ENCODE data around the gene BMP8A.
"Not testable (repeated sequence)": the region's sequence is repeated elsewhere in the genome, so short reads cannot be mapped to it uniquely, and the experiment has no call there.

The BMP8A gene

DNA sequence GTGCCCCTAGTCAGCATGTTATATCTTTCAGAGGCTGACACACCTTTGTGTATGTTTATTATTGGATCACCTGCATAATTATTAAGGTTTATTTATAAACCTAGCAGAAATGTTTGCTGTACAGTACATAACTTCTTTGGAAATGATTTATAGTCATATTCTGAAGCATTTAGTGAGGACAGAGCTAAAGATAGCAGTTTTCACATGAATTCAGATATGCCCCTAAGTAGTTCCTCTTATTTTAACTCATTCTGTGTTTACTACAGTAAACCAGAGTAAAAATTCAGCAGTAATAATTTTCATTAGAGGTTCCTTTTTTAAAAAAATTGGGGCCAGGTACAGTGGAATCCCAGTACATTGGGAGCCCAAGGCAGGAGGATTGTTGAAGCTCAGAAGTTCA lies 21.4 kb upstream of the BMP8A start:
- peak overlapping the region; percentile 54 for H3K27ac Mint-ChIP-seq
- H3K4me1 Mint-ChIP-seq = no peaks in the 10 kb centered on the region
- peaks cover 100% of the 10 kb centered on the region for H3K36me3 Mint-ChIP-seq
- H3K9me3 Mint-ChIP-seq = no peaks in the 10 kb centered on the region
- DNase-seq (ENCODE audit: low spot score in 2 of 2) (no peak), ATAC-seq (no peak)
- H3K4me3 Mint-ChIP-seq = no peak overlapping the region

DNA sequence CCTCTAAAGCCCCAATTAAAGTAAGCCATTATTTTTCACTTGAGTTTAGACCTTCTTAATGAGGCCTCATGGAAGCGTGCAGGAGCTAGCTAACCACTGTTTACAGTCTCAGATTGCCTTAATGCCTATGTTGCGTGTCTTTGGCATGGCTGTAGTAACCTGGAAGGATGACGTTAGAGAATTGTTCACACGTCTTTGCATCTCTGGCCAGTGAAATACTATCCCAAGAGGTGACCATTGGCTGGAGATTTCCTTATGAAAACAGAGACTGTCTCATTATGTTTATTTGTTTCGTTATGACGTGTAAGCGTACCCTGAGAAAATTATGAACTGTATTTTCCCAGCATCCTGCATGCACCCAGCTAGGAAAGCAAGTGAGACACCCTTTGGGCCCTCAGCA lies 18.6 kb upstream of the BMP8A start:
- peaks cover 100% of the 10 kb centered on the region for H3K36me3 Mint-ChIP-seq
- no peaks in the 10 kb centered on the region for H3K4me1 Mint-ChIP-seq
- ATAC-seq = no peak
- H3K27ac Mint-ChIP-seq = no peak overlapping the region
- no peaks in the 10 kb centered on the region for H3K9me3 Mint-ChIP-seq
- DNase-seq (ENCODE audit: low spot score in 2 of 2) = no peak
- no peak overlapping the region for H3K4me3 Mint-ChIP-seq

DNA sequence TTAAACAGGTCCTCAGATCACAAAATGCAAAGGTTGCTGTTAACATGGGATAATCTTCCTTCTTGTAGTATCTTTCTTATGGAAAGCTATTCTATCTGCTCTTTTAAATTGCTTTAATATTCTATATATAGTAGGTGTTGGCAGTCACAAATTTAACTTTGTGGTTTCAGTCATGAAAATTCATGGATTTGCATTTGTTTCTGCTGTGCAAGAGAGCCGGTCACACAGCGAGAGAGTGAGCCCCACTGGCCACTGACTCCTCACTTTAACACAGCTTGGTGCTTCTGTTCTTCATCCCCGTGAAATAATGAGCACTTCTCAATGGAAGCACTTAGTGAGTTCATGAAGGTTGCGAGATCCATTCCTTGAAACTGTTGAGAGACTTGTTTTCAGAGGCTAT lies 18.1 kb upstream of the BMP8A start:
- no peak for DNase-seq (ENCODE audit: low spot score in 2 of 2)
- ATAC-seq = no peak
- Mint-ChIP-seq H3K4me3 (no peak overlapping the region), H3K4me1 (no peaks in the 10 kb centered on the region), H3K9me3 (no peaks in the 10 kb centered on the region), H3K27ac (peak overlapping the region; percentile 76), H3K36me3 (peaks cover 100% of the 10 kb centered on the region)

DNA sequence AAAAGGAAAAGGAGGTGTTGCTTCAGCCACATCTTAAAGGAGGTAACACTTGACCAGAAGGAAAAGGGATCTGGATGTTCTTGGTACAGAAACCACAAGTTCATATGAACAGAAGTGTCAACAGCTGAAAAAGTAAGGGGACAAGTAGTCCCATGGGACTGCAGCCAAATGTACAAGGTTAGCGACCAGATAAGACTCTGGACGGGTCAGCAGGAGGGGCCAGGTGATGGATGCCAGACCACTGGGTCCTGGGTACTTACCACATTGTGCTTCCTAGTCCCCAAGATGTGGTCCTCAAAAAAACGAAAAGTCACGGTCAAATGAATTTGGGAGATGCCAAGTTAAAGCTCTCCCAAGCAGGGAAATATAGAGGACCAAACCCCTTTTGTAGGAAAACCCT lies 16.6 kb upstream of the BMP8A start:
- no peak for ATAC-seq
- Mint-ChIP-seq H3K4me1 (no peaks in the 10 kb centered on the region), H3K4me3 (no peak overlapping the region), H3K36me3 (peaks cover 100% of the 10 kb centered on the region), H3K9me3 (no peaks in the 10 kb centered on the region), H3K27ac (no peak overlapping the region)
- DNase-seq (ENCODE audit: low spot score in 2 of 2) = no peak

DNA sequence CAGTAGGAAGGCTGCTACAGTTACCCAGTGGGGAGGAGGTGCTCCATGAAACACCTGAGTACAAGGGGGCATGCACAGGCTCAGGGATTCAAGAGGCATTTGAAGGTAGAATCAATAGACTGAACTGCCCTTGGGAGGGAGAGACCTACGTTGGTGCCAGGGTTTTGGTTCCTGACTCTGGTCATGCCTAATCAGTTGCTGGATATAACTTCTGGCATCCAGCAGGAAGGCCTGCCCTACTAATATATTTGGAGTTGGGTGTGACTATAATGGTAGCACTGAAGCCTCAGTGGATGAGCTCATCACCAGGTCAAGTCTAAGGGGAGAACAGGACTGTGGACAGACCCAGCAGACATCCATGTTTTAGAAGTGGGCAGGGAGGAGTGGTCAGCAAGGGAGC lies 15.9 kb upstream of the BMP8A start:
- Mint-ChIP-seq H3K36me3 (peaks cover 100% of the 10 kb centered on the region), H3K27ac (peak overlapping the region; percentile 83)
- not testable (repeated sequence) for H3K4me1 Mint-ChIP-seq; H3K9me3 Mint-ChIP-seq; DNase-seq (ENCODE audit: low spot score in 2 of 2); H3K4me3 Mint-ChIP-seq; ATAC-seq

DNA sequence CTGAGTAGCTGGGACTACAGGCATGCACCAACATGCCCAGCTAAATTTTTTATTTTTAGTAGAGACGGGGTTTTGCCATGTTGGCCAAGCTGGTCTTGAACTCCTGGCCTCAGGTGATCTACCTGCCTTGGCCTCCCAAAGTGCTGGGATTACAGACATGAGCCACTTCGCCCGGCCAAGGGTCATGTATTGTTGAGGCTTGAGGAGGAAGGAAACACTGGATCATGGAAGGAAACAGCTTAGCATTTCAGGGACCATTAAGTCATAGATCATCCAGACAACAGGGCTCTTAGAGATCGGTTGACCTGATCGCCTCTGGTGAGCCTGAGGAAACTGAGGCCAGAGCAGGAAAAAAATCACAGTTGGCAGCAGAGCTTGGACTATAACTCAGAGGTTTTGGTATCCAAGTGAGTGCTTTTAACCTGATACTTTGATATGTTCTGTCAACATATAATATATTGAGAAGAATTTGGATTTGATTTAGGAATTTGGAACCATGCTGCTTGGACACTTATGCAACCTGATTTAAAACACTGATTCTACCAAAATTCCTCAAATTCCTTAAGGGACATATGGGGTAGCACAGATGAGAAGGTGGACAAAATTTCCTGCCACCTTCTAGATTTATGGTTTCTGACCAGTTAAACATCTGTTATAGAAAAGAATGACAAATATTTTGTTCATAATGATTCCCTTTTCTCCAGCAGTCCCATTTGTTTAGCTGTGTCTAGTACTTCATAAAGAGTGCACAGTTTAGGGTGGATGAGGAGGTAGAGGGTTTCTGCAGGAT lies 13.1 kb upstream of the BMP8A start:
- ATAC-seq = no peak
- H3K27ac Mint-ChIP-seq = peak overlapping the region; percentile 82
- no peak for DNase-seq (ENCODE audit: low spot score in 2 of 2)
- no peaks in the 10 kb centered on the region for H3K9me3 Mint-ChIP-seq
- H3K36me3 Mint-ChIP-seq = peaks cover 100% of the 10 kb centered on the region
- H3K4me1 Mint-ChIP-seq = no peaks in the 10 kb centered on the region
- H3K4me3 Mint-ChIP-seq = no peak overlapping the region

DNA sequence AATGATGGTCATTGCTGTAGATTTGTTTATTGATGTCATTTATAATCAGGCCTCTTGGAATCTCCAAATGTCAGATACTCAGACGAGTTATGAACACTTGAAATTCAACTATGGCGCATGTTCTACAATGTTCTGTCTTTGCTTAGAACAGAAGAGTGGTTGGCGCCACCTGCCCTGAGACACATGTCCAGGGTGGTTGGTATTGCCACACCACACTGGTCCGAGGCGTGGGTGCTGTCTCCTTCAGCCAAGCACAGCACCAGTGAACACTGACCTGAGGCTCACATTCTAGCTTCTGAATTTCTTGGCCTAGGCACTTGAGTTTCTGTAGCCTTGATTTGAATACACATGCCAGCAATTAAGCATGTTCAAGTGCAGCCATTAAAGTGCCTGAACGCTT lies 10.1 kb upstream of the BMP8A start:
- Mint-ChIP-seq H3K4me3 (no peak overlapping the region), H3K27ac (no peak overlapping the region), H3K9me3 (no peaks in the 10 kb centered on the region), H3K36me3 (peaks cover 100% of the 10 kb centered on the region), H3K4me1 (no peaks in the 10 kb centered on the region)
- DNase-seq (ENCODE audit: low spot score in 2 of 2) (no peak), ATAC-seq (no peak)

DNA sequence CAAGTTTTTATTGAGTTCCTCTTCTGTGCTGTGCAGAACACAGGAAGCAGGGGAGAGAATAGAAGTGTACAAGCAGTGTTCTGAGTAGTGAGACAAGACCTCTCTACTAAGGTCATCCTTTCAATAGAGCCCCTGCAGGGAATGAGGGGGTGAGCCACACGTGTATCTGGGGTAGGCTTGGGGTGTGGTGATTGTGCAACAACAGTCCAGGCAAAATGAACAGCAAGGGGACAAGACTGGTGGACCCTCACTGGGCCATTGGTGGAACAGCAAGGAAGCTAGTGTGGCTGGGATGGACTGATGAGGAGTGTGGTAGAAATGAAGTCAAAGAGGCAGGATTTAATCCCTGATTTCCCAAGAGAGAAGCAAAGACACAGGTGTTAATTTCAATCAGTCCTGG lies 8.2 kb upstream of the BMP8A start:
- Mint-ChIP-seq H3K36me3 (peaks cover 100% of the 10 kb centered on the region), H3K9me3 (no peaks in the 10 kb centered on the region), H3K4me3 (no peak overlapping the region), H3K4me1 (no peaks in the 10 kb centered on the region), H3K27ac (peak overlapping the region; percentile 58)
- DNase-seq (ENCODE audit: low spot score in 2 of 2) (no peak), ATAC-seq (no peak)

DNA sequence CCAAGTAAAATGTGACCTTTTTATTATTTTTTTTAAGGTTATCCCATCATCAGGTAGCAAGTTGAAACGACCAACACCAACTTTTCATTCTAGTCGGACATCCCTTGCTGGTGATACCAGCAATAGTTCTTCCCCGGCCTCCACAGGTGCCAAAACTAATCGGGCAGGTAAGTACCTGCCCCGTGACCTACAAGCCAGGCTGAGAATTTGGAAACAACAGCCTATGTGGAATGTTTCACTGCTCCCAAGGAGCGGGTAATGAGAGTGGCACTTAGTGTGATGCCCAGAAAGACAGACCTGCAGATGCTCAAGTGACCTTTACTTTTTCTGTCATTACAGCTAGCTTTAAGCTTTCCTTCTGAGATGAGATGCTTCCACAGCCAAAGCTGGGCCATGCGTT lies 6.9 kb upstream of the BMP8A start:
- H3K9me3 Mint-ChIP-seq = no peaks in the 10 kb centered on the region
- DNase-seq (ENCODE audit: low spot score in 2 of 2) (no peak), ATAC-seq (no peak)
- peaks cover 100% of the 10 kb centered on the region for H3K36me3 Mint-ChIP-seq
- H3K27ac Mint-ChIP-seq = no peak overlapping the region
- no peaks in the 10 kb centered on the region for H3K4me1 Mint-ChIP-seq
- no peak overlapping the region for H3K4me3 Mint-ChIP-seq

DNA sequence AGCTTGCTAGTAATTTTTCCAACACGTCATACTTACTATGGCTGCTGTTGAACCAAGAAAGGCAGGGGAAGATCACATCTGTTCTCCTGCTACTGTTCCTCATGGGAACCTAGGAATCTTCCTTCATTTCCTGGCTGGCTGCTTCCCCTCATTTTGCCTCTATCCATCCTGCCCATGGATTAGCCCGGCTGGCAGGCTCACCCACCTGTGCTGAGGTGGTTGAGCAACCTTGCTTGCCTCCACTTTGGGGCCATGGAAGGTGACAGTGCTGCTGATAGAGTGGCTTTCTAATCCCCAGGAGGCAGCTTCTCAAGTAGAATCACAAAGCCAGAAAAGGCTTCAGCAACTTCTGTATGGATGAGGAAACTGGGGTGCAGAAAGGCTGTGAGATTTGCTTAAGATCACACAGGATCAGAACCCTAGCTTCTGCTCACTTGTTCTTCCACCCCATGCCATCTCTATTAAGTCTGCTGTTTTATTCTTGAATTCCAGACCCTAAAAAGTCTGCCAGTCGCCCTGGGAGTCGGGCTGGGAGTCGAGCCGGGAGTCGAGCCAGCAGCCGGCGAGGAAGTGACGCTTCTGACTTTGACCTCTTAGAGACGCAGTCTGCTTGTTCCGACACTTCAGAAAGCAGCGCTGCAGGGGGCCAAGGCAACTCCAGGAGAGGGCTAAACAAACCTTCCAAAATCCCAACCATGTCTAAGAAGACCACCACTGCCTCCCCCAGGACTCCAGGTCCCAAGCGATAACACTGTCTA lies 6.2 kb upstream of the BMP8A start:
- Mint-ChIP-seq H3K9me3 (no peaks in the 10 kb centered on the region), H3K27ac (peak overlapping the region; percentile 37), H3K36me3 (peaks cover 95% of the 10 kb centered on the region), H3K4me3 (no peak overlapping the region), H3K4me1 (peaks cover 2% of the 10 kb centered on the region)
- no peak for DNase-seq (ENCODE audit: low spot score in 2 of 2)
- ATAC-seq = no peak

DNA sequence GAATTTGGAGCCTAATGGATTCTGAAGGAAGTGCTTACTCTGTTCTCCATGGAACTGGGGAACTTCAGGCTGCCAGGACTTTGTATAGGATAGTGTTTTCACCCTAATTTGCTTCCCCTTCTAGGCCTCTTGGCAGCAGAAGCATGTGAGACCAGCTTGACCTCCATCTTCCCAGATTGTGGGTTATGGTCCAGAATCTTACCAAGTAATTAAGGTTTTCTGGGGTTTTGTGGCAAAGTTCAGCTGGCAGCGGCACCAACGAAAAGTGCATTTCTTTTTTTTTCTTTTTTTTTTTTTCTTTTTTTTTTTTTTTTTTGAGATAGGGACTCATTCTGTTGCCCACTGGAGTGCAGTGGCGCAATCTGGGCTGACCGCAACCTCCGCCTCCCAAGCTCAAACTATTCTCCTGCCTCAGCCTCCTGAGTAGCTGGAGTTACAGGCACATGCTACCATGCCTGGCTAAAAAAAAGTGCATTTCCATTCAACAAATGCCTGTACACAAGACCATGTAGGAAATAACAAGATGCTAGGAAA lies 3.4 kb upstream of the BMP8A start:
- DNase-seq (ENCODE audit: low spot score in 2 of 2) (no peak), ATAC-seq (no peak)
- Mint-ChIP-seq H3K4me1 (peaks cover 8% of the 10 kb centered on the region), H3K36me3 (peaks cover 67% of the 10 kb centered on the region), H3K27ac (no peak overlapping the region), H3K4me3 (no peak overlapping the region), H3K9me3 (no peaks in the 10 kb centered on the region)

DNA sequence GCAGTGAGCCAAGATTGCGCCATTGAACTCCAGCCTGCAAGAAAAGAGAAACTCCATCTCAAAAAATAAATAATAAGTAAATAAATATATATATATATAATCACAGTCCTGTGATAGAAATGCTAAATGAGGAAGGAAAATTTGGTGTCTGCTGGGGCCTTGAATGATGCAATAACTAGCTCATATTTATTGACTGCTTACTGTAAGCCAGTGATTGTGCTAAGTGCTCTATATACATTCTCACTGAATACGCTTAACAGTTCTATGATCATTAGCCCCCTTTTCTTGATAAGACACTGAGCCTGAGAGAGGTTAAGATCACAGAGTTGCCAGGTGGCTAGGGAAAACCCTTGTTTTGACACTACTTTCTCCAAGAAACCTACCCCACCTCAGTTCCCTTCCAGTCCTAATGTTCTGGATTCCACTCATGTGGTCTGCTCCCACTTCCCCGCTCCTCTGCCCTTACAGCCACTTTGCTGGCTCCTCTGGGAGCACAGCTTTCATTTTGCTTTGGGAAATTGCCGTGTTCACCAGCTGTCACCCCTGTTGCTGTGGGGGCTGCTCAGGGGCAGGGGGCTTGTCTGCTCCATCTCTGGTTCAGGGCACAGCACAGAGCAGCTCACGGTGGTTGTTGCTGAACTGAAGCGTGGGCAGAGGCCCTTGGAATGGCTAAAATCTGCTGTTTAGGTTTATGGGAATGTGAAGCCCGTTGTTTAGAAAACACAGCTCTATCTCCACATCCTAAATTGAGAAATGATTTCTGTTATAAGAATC lies 2.5 kb upstream of the BMP8A start:
- Mint-ChIP-seq H3K9me3 (no peaks in the 10 kb centered on the region), H3K4me3 (no peak overlapping the region), H3K27ac (no peak overlapping the region), H3K36me3 (peaks cover 58% of the 10 kb centered on the region), H3K4me1 (peaks cover 8% of the 10 kb centered on the region)
- ATAC-seq = no peak
- no peak for DNase-seq (ENCODE audit: low spot score in 2 of 2)

DNA sequence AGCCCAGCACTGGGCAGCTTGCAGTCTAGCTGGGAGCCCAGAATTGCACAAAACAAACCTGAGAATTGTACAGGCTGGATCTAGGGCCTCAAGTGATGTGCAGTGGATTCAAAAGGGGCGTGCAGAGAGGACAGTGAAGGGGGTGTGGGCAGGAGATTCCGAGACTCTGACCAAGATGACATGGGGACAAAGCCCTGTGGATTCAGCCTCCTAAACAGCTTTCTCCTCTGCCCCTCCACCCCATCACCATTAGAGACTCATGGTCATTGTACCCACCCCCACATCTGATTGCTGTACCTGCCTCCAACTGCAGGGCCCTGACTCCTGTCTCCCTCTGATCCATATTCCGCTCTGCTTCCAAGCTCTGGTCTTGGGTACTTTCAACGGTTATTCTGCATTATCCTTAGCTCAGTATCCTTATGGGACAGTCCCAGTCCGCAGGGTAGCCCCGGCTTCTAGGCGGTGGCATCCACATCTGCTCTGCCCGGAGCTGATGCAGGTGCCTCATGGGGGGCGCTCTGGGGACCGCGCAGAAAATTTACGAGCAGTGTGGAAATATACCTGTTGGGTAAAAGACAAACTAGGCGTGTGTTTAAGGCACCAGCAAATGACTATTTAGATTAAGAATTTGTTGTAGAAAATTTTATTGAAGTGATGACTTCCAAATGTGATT lies 1.7 kb upstream of the BMP8A start:
- Mint-ChIP-seq H3K27ac (peak overlapping the region; percentile 70), H3K9me3 (no peaks in the 10 kb centered on the region), H3K36me3 (peaks cover 50% of the 10 kb centered on the region), H3K4me3 (peak overlapping the region; percentile 65), H3K4me1 (peaks cover 8% of the 10 kb centered on the region)
- DNase-seq (ENCODE audit: low spot score in 2 of 2) (no peak), ATAC-seq (no peak)

DNA sequence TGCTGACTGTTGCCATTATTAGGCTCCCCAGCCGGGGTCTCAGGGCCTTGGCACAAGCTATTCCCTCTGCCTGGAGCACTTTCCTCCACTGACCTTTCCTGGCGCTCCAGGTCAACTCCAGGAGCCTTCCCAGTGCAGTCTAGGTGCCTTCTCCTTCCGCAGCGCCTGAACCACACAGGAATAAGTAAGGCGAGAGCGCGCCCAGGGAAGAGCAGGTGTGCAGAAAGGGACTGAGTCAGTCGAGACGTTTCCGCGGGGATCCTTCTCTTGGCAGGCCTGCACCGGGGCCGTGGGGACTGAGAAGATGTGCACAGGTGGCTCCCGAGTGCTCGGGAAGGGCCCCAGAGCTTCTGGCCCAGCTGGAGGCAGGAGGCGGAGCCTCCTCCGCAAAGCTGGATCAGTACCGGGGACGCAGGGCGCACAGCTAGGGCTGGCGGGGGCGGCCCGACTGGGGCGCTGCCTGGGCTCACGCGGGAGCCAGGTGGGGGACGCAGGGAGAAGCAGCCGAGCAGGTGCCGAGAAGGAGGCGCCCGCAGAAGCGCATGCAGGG lies 765 bp upstream of the BMP8A start:
- H3K9me3 Mint-ChIP-seq = no peaks in the 10 kb centered on the region
- peaks cover 41% of the 10 kb centered on the region for H3K36me3 Mint-ChIP-seq
- DNase-seq (ENCODE audit: low spot score in 2 of 2) (peak in 1 of 2 donors; percentile 16), ATAC-seq (no peak)
- peak overlapping the region; percentile 65 for H3K4me3 Mint-ChIP-seq
- peak overlapping the region; percentile 65 for H3K27ac Mint-ChIP-seq
- peaks cover 8% of the 10 kb centered on the region for H3K4me1 Mint-ChIP-seq

All from stimulated activated effector memory CD8-positive, alpha-beta T cell treated with anti-CD3 and anti-CD28 coated beads, Interleukin-12 subunit alpha, Interleukin-12 subunit beta, amount 100 ng/mL, for 72 hours (primary cell).